Muscle layer of colon (tissue), 2 donors: ENCODE data around the gene PLSCR3.

Experiments used
- H3K27ac ChIP-seq: one replicate; pipeline ENCODE4 v1.7.0; 2013; ENCODE audit warnings: low read depth, mild to moderate bottlenecking, low read length, moderate library complexity
- H3K27me3 ChIP-seq, 2 donors: one replicate each; pipeline ENCODE4 v1.7.0; 2013; ENCODE audit warnings: low read length in 2 of 2, mild to moderate bottlenecking in 2 of 2; ENCODE audit not compliant: insufficient read depth in 2 of 2, control insufficient read depth in 1 of 2
- H3K36me3 ChIP-seq: one replicate; pipeline ENCODE4 v1.7.0; 2013; ENCODE audit warnings: mild to moderate bottlenecking, low read length; ENCODE audit not compliant: insufficient read depth
- H3K4me1 ChIP-seq: one replicate; pipeline ENCODE4 v1.7.0; 2013; ENCODE audit warnings: mild to moderate bottlenecking, low read length; ENCODE audit not compliant: insufficient read depth
- H3K4me3 ChIP-seq, 2 donors: one replicate each; pipeline ENCODE4 v1.7.0; 2013; ENCODE audit warnings: low read length in 2 of 2, low read depth in 1 of 2, mild to moderate bottlenecking in 1 of 2, moderate library complexity in 1 of 2
- H3K9ac ChIP-seq: one replicate; pipeline ENCODE4 v1.7.0; 2013; ENCODE audit warnings: low read length
- H3K9me3 ChIP-seq: one replicate; pipeline ENCODE4 v1.7.0; 2013; ENCODE audit warnings: mild to moderate bottlenecking, low read length
- donor health status: abdominal sarcoma.
- donor health status: Adenocarcinoma of cecum.

The PLSCR3 gene

GRCh38 chr17:7410634-7411426, 16.5 kb upstream of the PLSCR3 start:
- Histone ChIP-seq H3K4me3 (no peak overlapping the region), H3K9ac (no peak overlapping the region), H3K4me1 (peaks cover 4% of the 10 kb centered on the region), H3K27me3 (no peaks in the 10 kb centered on the region), H3K36me3 (no peaks in the 10 kb centered on the region), H3K9me3 (no peaks in the 10 kb centered on the region), H3K27ac (no peak overlapping the region)

DNA sequence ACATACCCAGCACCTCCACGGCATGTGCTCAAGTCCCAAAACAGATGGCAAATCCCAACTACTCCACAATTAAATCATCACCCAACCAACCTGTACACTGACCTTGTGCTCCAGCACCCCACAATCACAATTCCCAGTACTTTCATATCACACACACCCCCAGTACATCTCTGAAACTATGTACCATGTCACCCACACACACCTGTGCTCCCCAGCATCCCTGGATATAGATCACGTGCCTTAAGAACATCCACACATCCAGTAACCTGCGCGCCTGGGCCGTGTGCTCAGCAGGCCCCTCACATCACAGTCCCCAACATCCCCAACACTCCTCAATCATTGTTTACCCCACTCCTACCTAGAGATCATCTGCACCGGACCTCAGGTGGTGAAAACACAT, 15.4 kb upstream of the PLSCR3 start:
- Histone ChIP-seq H3K9ac (no peak overlapping the region), H3K27ac (no peak overlapping the region), H3K9me3 (no peaks in the 10 kb centered on the region), H3K27me3 (no peaks in the 10 kb centered on the region), H3K4me1 (peaks cover 8% of the 10 kb centered on the region), H3K4me3 (no peak overlapping the region), H3K36me3 (no peaks in the 10 kb centered on the region)

DNA sequence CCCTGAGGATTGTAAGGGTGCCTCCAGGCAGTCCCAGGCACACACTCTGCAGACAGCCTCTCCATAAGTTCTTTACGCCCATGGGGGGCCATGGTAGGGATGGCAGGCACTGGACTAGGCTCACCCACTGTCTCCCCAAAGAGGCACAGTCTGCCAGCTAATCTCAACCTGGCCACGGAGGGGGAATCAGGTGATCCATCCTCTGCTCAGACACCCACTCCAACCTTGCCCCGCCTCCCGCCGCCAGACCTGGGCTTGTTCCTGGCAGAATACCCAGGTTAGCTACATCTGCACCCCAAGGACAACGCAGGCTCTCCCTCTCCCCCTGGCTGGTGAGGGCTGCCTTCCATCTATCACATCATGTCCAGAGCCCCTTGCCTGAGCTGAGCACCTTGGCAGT, 14.5 kb upstream of the PLSCR3 start:
- no peak overlapping the region for H3K4me3 ChIP-seq
- H3K4me1 ChIP-seq = peaks cover 8% of the 10 kb centered on the region
- H3K36me3 ChIP-seq = no peaks in the 10 kb centered on the region
- no peak overlapping the region for H3K9ac ChIP-seq
- no peaks in the 10 kb centered on the region for H3K9me3 ChIP-seq
- no peaks in the 10 kb centered on the region for H3K27me3 ChIP-seq
- no peak overlapping the region for H3K27ac ChIP-seq

DNA sequence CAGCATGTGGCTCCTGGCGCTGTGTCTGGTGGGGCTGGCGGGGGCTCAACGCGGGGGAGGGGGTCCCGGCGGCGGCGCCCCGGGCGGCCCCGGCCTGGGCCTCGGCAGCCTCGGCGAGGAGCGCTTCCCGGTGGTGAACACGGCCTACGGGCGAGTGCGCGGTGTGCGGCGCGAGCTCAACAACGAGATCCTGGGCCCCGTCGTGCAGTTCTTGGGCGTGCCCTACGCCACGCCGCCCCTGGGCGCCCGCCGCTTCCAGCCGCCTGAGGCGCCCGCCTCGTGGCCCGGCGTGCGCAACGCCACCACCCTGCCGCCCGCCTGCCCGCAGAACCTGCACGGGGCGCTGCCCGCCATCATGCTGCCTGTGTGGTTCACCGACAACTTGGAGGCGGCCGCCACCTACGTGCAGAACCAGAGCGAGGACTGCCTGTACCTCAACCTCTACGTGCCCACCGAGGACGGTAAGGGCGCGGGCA, 14.0 kb upstream of the PLSCR3 start:
- H3K4me3 ChIP-seq = no peak overlapping the region
- peaks cover 8% of the 10 kb centered on the region for H3K4me1 ChIP-seq
- no peaks in the 10 kb centered on the region for H3K9me3 ChIP-seq
- H3K9ac ChIP-seq = no peak overlapping the region
- H3K27me3 ChIP-seq = no peaks in the 10 kb centered on the region
- no peaks in the 10 kb centered on the region for H3K36me3 ChIP-seq
- H3K27ac ChIP-seq = no peak overlapping the region

- H3K27me3 ChIP-seq = no peaks in the 10 kb centered on the region
- H3K36me3 ChIP-seq = no peaks in the 10 kb centered on the region
- no peak within 1 kb of the TSS for H3K27ac ChIP-seq
- H3K9ac ChIP-seq = no peak within 1 kb of the TSS
- H3K9me3 ChIP-seq = no peaks in the 10 kb centered on the region
- peaks cover 15% of the 10 kb centered on the region for H3K4me1 ChIP-seq
- H3K4me3 ChIP-seq = no peak within 1 kb of the TSS
Measured at GRCh38 chr17:7407485-7408251, 13.3 kb upstream of the PLSCR3 start, which contains the start of gene NLGN2. TSS of gene NLGN2 (plus strand) at chr17:7407845. CDS start at chr17:7408256, 411 bp downstream.

GRCh38 chr17:7407082-7407481, 12.8 kb upstream of the PLSCR3 start:
- Histone ChIP-seq H3K4me1 (peaks cover 15% of the 10 kb centered on the region), H3K9ac (no peak overlapping the region)

GRCh38 chr17:7406235-7406825, 12.0 kb upstream of the PLSCR3 start:
- H3K4me3 ChIP-seq = peak overlapping the region in 1 of 2 donors; percentile 71
- H3K36me3 ChIP-seq = no peaks in the 10 kb centered on the region
- H3K9ac ChIP-seq = peak overlapping the region; percentile 57
- H3K4me1 ChIP-seq = peaks cover 15% of the 10 kb centered on the region
- peak overlapping the region; percentile 45 for H3K27ac ChIP-seq
- H3K27me3 ChIP-seq = no peaks in the 10 kb centered on the region
- H3K9me3 ChIP-seq = no peaks in the 10 kb centered on the region

More at GRCh38 chr17:7407082-7407481, 12.8 kb upstream of the PLSCR3 start:
- Histone ChIP-seq H3K9me3 (no peaks in the 10 kb centered on the region), H3K27ac (no peak overlapping the region), H3K36me3 (no peaks in the 10 kb centered on the region), H3K4me3 (no peak overlapping the region), H3K27me3 (no peaks in the 10 kb centered on the region)

- peak overlapping the region; percentile 71 to 77 for H3K4me3 ChIP-seq
- H3K27ac ChIP-seq = peak overlapping the region; percentile 45
- H3K27me3 ChIP-seq = no peaks in the 10 kb centered on the region
- peaks cover 15% of the 10 kb centered on the region for H3K4me1 ChIP-seq
- H3K9ac ChIP-seq = peak overlapping the region; percentile 57
- H3K9me3 ChIP-seq = no peaks in the 10 kb centered on the region
- H3K36me3 ChIP-seq = no peaks in the 10 kb centered on the region
Measured at GRCh38 chr17:7405350-7406234, 11.3 kb upstream of the PLSCR3 start.

DNA sequence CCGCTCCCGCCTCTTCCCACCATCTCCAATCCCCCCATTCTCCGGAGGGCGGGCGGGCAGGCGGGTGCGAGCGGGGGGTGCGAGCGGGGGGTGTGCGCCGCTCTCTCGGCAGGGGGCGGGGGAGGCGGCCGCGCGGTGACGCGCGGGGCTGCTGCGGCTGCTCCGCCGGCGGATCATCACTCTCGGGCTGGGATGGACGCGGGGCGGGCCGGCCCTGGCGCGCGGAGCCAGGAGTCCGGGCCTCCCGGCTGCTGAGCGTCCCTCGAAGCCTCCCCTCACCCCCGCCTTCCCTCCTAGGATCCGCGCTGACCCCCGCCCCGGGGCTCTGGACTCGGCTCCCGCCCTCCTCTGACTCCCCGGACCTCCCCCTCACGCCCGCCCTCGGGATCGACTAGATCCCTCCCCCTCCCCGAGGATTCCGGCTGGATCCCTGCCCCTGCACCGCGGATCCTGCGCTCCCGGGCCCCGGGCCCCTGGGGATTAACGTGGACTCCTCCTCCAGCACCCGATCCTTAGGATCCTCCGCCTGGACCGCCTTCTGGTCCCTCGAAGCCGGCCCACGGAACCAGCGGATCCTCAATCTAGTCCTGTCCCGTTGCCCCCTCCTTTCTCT, 10.5 kb upstream of the PLSCR3 start:
- H3K4me1 ChIP-seq = peaks cover 15% of the 10 kb centered on the region
- peak overlapping the region; percentile 71 to 77 for H3K4me3 ChIP-seq
- no peaks in the 10 kb centered on the region for H3K27me3 ChIP-seq
- no peaks in the 10 kb centered on the region for H3K36me3 ChIP-seq
- no peaks in the 10 kb centered on the region for H3K9me3 ChIP-seq
- peak overlapping the region; percentile 45 for H3K27ac ChIP-seq
- H3K9ac ChIP-seq = peak overlapping the region; percentile 57

DNA sequence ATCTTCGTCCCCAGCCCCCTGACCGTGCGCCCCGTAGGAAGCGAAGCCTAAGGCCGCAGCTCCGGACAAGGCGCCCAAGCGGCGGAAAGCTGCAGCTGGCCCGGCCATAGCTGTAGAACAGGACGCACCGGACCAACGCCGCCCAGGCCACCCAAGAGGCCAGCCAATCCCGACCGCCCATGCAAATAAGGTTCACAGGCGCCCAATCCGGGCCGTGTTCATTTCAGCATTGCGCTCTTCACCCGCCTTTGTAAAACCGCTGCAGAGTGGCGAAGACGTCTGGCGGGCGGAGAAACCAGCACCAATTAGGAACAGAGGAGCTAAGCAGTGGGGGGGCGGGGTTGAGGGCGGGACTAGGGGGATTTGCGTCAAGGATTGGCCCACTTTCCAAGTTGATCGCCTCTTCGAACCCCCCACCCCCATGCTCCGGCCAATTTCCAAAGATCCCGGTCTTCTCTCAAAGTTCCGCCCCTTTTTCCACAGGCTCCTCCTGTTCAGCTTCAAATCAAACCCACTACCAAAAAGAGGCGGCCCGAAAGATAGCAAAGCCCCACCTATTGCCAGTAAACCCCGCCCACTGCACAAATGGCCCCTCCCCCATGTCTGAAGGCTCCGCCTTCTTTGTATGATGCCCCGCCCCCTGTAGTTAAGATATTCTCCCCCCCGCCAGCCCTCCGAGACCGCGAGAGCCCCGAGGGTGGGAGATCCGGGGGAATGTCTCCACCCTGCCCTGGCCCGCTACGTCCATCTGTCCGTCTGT, 9.8 kb upstream of the PLSCR3 start, which contains the start of gene TMEM256:
TMEM256 (minus strand) TSS at position 121 of the 760 bp plus-strand sequence; CDS start at position 108, 13 bp downstream.
- Histone ChIP-seq H3K27ac (peak within 1 kb of the TSS; percentile 93), H3K9me3 (no peaks in the 10 kb centered on the region), H3K36me3 (no peaks in the 10 kb centered on the region), H3K4me1 (peaks cover 15% of the 10 kb centered on the region), H3K27me3 (no peaks in the 10 kb centered on the region), H3K4me3 (peak within 1 kb of the TSS; percentile 77 to 82), H3K9ac (peak within 1 kb of the TSS; percentile 57)
